ENCODE data around the gene ZFYVE27.
"Not testable (repeated sequence)": the region's sequence is repeated elsewhere in the genome, so short reads cannot be mapped to it uniquely, and the experiment has no call there.

ZFYVE27 gene

GRCh38 chr10:97736902-97737769 lies at the start of gene ZFYVE27:
Gene ZFYVE27, plus strand, starts transcription at chr10:97737128. Its CDS starts 1,350 bp downstream, at chr10:97738478.
- DNase-seq: peak; percentile 97

- DNase-seq: no peak
Observed at GRCh38 chr10:97687785-97688781, 48.8 kb upstream of the ZFYVE27 start.

- DNase-seq: no peak
Observed at GRCh38 chr10:97689559-97690020, 47.3 kb upstream of the ZFYVE27 start.

- DNase-seq: no peak
Observed at GRCh38 chr10:97690133-97690532, 46.8 kb upstream of the ZFYVE27 start.

GRCh38 chr10:97698072-97698655 lies 38.8 kb upstream of the ZFYVE27 start:
- not testable (repeated sequence) for DNase-seq

- peak; percentile 45 for DNase-seq
Observed at GRCh38 chr10:97701438-97702069, 35.4 kb upstream of the ZFYVE27 start.

GRCh38 chr10:97703398-97704067 lies 33.4 kb upstream of the ZFYVE27 start:
- DNase-seq: no peak

- no peak for DNase-seq
Observed at GRCh38 chr10:97704341-97704740, 32.6 kb upstream of the ZFYVE27 start.

GRCh38 chr10:97705006-97705670 lies 31.8 kb upstream of the ZFYVE27 start:
- DNase-seq: no peak

GRCh38 chr10:97707134-97707861 lies 29.6 kb upstream of the ZFYVE27 start:
- no peak for DNase-seq

- no peak for DNase-seq
Observed at GRCh38 chr10:97708167-97708566, 28.8 kb upstream of the ZFYVE27 start.

- peak; percentile 19 for DNase-seq
Observed at GRCh38 chr10:97708976-97709946, 27.7 kb upstream of the ZFYVE27 start.

GRCh38 chr10:97711640-97712572 lies 25.0 kb upstream of the ZFYVE27 start:
- DNase-seq: no peak

GRCh38 chr10:97713339-97713825 lies 23.5 kb upstream of the ZFYVE27 start, which contains the start of gene MARVELD1:
Gene MARVELD1, plus strand, starts transcription at chr10:97713730. Its CDS starts 147 bp downstream, at chr10:97713877.
- DNase-seq: no peak

GRCh38 chr10:97713826-97714400 lies 23.0 kb upstream of the ZFYVE27 start:
- DNase-seq: peak; percentile 46

- peak; percentile 24 for DNase-seq
Observed at GRCh38 chr10:97714401-97715258, 22.3 kb upstream of the ZFYVE27 start.
